Neural progenitor cell (in vitro differentiated cells): ENCODE results near the gene SLC39A10. TPM values are rescaled to one million over a fixed set of nuclear protein-coding genes. Genes with fewer than 3 reads are reported as not detected.

Source experiments
- DNase-seq: peaks from one replicate; pipeline ENCODE4 v3.0.0-alpha.2; 2016; ENCODE audit warnings: low spot score
- H2AFZ ChIP-seq: fragments of 200-600 bp; sonication (generic); replicated peaks from 2 replicates; pipeline ENCODE4 v1.6.1; 2016; ENCODE audit warnings: antibody characterized with exemption
- H3F3A ChIP-seq: fragments of 200-600 bp; sonication (generic); 2 replicates; pipeline ENCODE4 v1.6.1; 2016; ENCODE audit warnings: antibody characterized with exemption, low read depth
- H3K27ac ChIP-seq: fragments of 200-600 bp; sonication (generic); 2 replicates; pipeline ENCODE4 v1.5.1; 2016; ENCODE audit warnings: mild to moderate bottlenecking
- H3K27me3 ChIP-seq: fragments of 200-600 bp; sonication (generic); 2 replicates; pipeline ENCODE4 v1.6.1; 2016; ENCODE audit warnings: mild to moderate bottlenecking, moderate library complexity
- H3K36me3 ChIP-seq: fragments of 200-600 bp; sonication (generic); 2 replicates; pipeline ENCODE4 v1.5.1; 2016
- H3K4me1 ChIP-seq: fragments of 200-600 bp; sonication (generic); 2 replicates; pipeline ENCODE4 v1.6.1; 2016; ENCODE audit warnings: mixed run types
- H3K4me2 ChIP-seq: fragments of 200-600 bp; sonication (generic); 2 replicates; pipeline ENCODE4 v1.6.1; 2016
- H3K4me3 ChIP-seq: fragments of 200-600 bp; sonication (generic); 2 replicates; pipeline ENCODE4 v1.5.1; 2016
- H3K79me2 ChIP-seq: fragments of 200-600 bp; sonication (generic); 2 replicates; pipeline ENCODE4 v1.6.1; 2016; ENCODE audit warnings: low read depth
- H3K9ac ChIP-seq: fragments of 200-600 bp; sonication (generic); 2 replicates; pipeline ENCODE4 v1.6.1; 2016
- H3K9me3 ChIP-seq: fragments of 200-600 bp; sonication (generic); 2 replicates; pipeline ENCODE4 v1.5.1; 2016; ENCODE audit warnings: low read depth
- H4K20me1 ChIP-seq: fragments of 200-600 bp; sonication (generic); 2 replicates; pipeline ENCODE4 v1.6.1; 2016; ENCODE audit warnings: low read depth
- H3K27ac Mint-ChIP-seq: 3 replicates; pipeline ENCODE4 v1.8.0; 2021; ENCODE audit warnings: mixed read lengths
- H3K27me3 Mint-ChIP-seq: 2 replicates; pipeline ENCODE4 v1.8.0; 2022; ENCODE audit warnings: low read depth, mild to moderate bottlenecking, inconsistent platforms, moderate library complexity, mixed read lengths; ENCODE audit not compliant: insufficient read depth
- H3K36me3 Mint-ChIP-seq: 3 replicates; pipeline ENCODE4 v1.8.0; 2021; ENCODE audit warnings: mixed read lengths
- H3K4me1 Mint-ChIP-seq: 3 replicates; pipeline ENCODE4 v1.8.0; 2021; ENCODE audit warnings: mixed read lengths
- H3K4me3 Mint-ChIP-seq: 3 replicates; pipeline ENCODE4 v1.8.0; 2021; ENCODE audit warnings: mild to moderate bottlenecking, moderate library complexity, mixed read lengths
- H3K9me3 Mint-ChIP-seq: 3 replicates; pipeline ENCODE4 v1.8.0; 2020; ENCODE audit warnings: mixed read lengths
- EZH2 ChIP-seq: fragments of 200-600 bp; sonication (generic); IDR thresholded peaks from 2 replicates; pipeline ENCODE4 v1.6.1; 2017; ENCODE audit warnings: antibody characterized with exemption, mild to moderate bottlenecking, moderate library complexity
- EZH2phosphoT487 ChIP-seq: fragments of 200-600 bp; sonication (generic); IDR thresholded peaks from 2 replicates; pipeline ENCODE4 v1.6.1; 2017; ENCODE audit warnings: antibody characterized with exemption
- total RNA-seq: library from RNA; depleted of rRNA; stranded (reverse); fragments of >200 nt; gene quantifications from 2 replicates; pipeline ENCODE4 v1.2.3, GENCODE V29; 2015; ENCODE audit warnings: low replicate concordance
- TF ChIP-seq, protein P1 (sequence below): fragments of 200-600 bp; sonication (generic); IDR thresholded peaks from 2 replicates; pipeline ENCODE4 v1.5.1; 2017; ENCODE audit warnings: antibody characterized with exemption, mild to moderate bottlenecking

Gene SLC39A10
- total RNA-seq, 1 donor from 2014 or later, result 253 TPM

DNA sequence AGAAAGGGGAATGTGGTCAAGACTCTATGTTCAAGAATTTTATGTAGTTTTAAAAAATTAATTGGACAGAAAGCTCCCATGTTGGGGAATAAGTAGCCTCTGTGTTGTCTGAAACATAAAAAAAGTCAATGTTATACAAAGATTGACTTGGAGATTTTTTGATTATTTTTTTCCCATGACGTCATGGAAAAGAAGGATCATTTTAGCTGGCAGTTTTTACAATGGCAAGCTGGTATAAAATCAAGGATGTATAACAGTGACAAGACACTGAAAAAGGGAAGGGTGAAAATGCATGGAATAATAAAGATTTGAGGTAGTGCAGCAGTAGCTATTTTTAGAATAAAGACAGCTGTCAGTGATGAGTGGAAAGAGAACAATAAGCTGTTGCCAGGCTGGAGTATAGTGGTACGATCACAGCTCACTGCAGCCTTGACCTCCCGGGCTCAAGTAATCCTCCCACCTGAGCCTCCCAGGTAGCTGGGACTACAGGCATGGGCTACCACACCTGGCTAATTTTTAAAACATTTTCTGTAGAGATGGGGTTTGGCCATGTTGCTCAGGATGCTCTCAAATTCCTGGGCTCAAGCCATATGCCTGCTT, 9.2 kb downstream of the SLC39A10 start:
- Histone ChIP-seq H3K4me1 (peaks cover 23% of the 10 kb centered on the region), H3K4me2 (no peak overlapping the region), H3K9ac (no peak overlapping the region), H2AFZ (no peak overlapping the region), H3F3A (no peaks in the 10 kb centered on the region), H3K27ac (no peak overlapping the region), H4K20me1 (peaks cover 60% of the 10 kb centered on the region), H3K27me3 (no peaks in the 10 kb centered on the region), H3K4me3 (no peak overlapping the region), H3K9me3 (no peaks in the 10 kb centered on the region), H3K79me2 (peaks cover 100% of the 10 kb centered on the region), H3K36me3 (no peaks in the 10 kb centered on the region)
- H3K9me3 Mint-ChIP-seq, result no peaks in the 10 kb centered on the region
- H3K27ac Mint-ChIP-seq, result no peak overlapping the region
- no peak for DNase-seq
- H3K4me3 Mint-ChIP-seq, result no peak overlapping the region
- no peaks in the 10 kb centered on the region for H3K27me3 Mint-ChIP-seq
- no peaks in the 10 kb centered on the region for H3K36me3 Mint-ChIP-seq
- H3K4me1 Mint-ChIP-seq, result peaks cover 12% of the 10 kb centered on the region
- TF ChIP-seq EZH2 (no peak), EZH2phosphoT487 (no peak)
- TF ChIP-seq, protein P1, sequence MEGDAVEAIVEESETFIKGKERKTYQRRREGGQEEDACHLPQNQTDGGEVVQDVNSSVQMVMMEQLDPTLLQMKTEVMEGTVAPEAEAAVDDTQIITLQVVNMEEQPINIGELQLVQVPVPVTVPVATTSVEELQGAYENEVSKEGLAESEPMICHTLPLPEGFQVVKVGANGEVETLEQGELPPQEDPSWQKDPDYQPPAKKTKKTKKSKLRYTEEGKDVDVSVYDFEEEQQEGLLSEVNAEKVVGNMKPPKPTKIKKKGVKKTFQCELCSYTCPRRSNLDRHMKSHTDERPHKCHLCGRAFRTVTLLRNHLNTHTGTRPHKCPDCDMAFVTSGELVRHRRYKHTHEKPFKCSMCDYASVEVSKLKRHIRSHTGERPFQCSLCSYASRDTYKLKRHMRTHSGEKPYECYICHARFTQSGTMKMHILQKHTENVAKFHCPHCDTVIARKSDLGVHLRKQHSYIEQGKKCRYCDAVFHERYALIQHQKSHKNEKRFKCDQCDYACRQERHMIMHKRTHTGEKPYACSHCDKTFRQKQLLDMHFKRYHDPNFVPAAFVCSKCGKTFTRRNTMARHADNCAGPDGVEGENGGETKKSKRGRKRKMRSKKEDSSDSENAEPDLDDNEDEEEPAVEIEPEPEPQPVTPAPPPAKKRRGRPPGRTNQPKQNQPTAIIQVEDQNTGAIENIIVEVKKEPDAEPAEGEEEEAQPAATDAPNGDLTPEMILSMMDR, result no peak

GRCh38 chr2:195667974-195668373, 10.9 kb downstream of the SLC39A10 start:
- DNase-seq, result no peak
- peaks cover 43% of the 10 kb centered on the region for H4K20me1 ChIP-seq
- no peak overlapping the region for H2AFZ ChIP-seq
- no peaks in the 10 kb centered on the region for H3K36me3 ChIP-seq
- peaks cover 4% of the 10 kb centered on the region for H3K36me3 Mint-ChIP-seq
- H3K9me3 ChIP-seq, result no peaks in the 10 kb centered on the region
- no peaks in the 10 kb centered on the region for H3K9me3 Mint-ChIP-seq
- H3K4me1 ChIP-seq, result peaks cover 17% of the 10 kb centered on the region
- no peak overlapping the region for H3K27ac Mint-ChIP-seq
- no peak for TF ChIP-seq EZH2
- TF ChIP-seq, protein P1, result no peak
- no peak for TF ChIP-seq EZH2phosphoT487
- no peaks in the 10 kb centered on the region for H3K27me3 ChIP-seq
- no peaks in the 10 kb centered on the region for H3F3A ChIP-seq
- no peak overlapping the region for H3K4me2 ChIP-seq
- no peak overlapping the region for H3K4me3 Mint-ChIP-seq
- no peak overlapping the region for H3K9ac ChIP-seq
- H3K4me1 Mint-ChIP-seq, result peaks cover 12% of the 10 kb centered on the region
- peaks cover 100% of the 10 kb centered on the region for H3K79me2 ChIP-seq
- H3K27me3 Mint-ChIP-seq, result no peaks in the 10 kb centered on the region
- H3K27ac ChIP-seq, result no peak overlapping the region
- H3K4me3 ChIP-seq, result no peak overlapping the region

GRCh38 chr2:195670191-195670590, 13.2 kb downstream of the SLC39A10 start:
- no peak overlapping the region for H3K27ac ChIP-seq
- TF ChIP-seq, protein P1, result no peak
- TF ChIP-seq EZH2, result no peak
- no peak for TF ChIP-seq EZH2phosphoT487
- H3K9ac ChIP-seq, result no peak overlapping the region
- H3K79me2 ChIP-seq, result peaks cover 100% of the 10 kb centered on the region
- H4K20me1 ChIP-seq, result peaks cover 38% of the 10 kb centered on the region
- Mint-ChIP-seq H3K4me3 (no peak overlapping the region), H3K27me3 (no peaks in the 10 kb centered on the region), H3K27ac (no peak overlapping the region), H3K4me1 (peaks cover 12% of the 10 kb centered on the region), H3K9me3 (no peaks in the 10 kb centered on the region), H3K36me3 (peaks cover 13% of the 10 kb centered on the region)
- H3K9me3 ChIP-seq, result no peaks in the 10 kb centered on the region
- H3K4me3 ChIP-seq, result no peak overlapping the region
- no peak overlapping the region for H2AFZ ChIP-seq
- no peaks in the 10 kb centered on the region for H3K27me3 ChIP-seq
- H3K4me2 ChIP-seq, result no peak overlapping the region
- no peaks in the 10 kb centered on the region for H3F3A ChIP-seq
- DNase-seq, result no peak
- H3K4me1 ChIP-seq, result peaks cover 17% of the 10 kb centered on the region
- H3K36me3 ChIP-seq, result no peaks in the 10 kb centered on the region
